ENCODE results near the gene PUM1.

PUM1 gene

DNA sequence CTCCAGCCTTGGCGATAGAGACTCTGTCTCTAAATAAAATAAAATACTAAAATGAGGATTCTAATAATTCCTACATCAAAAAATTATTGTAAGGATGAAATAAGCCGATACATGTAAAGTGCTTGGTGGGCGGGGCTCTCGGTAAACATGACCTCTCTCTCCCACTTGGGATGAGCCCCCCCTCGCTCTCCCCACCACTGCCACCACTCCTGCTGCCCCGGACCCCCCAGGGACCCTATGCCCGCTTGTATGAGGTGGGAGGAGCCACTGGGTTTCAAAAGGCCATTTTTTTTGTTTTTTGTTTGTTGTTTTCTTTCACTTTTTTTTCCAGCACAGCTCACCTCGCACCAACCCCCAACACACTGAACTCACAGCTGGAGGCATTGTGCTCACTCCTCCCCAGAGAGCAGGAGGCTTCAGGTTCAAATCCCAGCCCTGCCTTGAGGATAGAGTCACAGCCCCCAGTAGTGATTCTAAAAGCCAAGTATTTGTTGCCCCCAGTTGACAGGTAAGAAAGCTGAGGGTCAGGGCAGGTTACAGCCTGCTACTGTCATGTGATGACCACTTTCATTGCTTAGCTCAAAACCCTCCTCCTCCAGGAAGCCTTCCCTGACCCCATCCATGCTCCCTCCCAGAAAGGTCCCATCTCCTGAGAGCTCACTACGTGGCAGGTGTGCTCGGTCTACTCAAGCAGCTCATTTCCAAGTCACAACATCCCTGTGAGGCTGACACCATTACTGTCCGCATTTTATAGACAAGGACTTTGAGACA is 161.1 kb downstream of the PUM1 start:
- no peak for TF ChIP-seq CTCF (IDR thresholded peaks at IDR 0.05; ENCODE audit: insufficient read depth, missing control alignments)
- DNase-seq (ENCODE audit: insufficient read length, low spot score), result no peak
- no peak for FAIRE-seq

- DNase-seq (ENCODE audit: insufficient read length, low spot score) (no peak), FAIRE-seq (no peak)
- TF ChIP-seq CTCF (IDR thresholded peaks at IDR 0.05; ENCODE audit: insufficient read depth, missing control alignments), result no peak
Observed at GRCh38 chr1:30903343-30904034, 162.0 kb downstream of the PUM1 start.

DNA sequence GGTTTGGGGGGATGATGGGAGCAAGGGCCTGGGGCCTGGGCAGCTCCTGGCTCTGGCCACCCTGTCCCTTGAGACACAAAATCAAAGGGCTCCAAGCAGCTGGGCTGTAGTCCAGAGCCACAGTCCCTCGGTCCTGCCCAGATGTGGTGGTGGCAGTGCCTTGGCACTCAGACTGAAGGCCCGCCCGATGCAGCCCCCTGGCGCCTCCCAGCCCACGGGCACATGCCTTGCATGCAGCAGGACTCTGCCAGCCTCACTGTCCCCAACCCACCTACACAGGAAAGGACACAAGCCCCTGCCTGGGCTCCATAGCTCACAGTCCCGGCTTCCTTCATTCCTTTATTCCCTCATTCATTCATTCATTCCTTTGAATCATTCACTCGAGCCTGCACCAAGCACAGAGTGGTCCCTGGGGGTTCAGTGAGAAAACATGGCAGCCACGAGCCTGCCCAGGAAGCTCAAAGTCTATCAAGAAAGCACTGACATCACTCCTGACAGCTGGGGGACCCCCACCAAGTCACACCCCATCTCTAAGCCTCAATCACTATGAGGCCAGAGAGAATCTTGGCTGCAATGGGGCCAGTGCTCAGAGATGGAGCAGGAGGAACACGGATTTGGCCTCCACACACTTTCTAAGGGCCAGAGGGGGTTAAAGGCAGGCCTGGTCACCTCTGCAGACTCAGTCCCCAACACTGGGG is 162.8 kb downstream of the PUM1 start:
- no peak for TF ChIP-seq CTCF (IDR thresholded peaks at IDR 0.05; ENCODE audit: insufficient read depth, missing control alignments)
- no peak for FAIRE-seq
- DNase-seq (ENCODE audit: insufficient read length, low spot score), result no peak

- no peak for DNase-seq (ENCODE audit: insufficient read length, low spot score)
- TF ChIP-seq CTCF (IDR thresholded peaks at IDR 0.05; ENCODE audit: insufficient read depth, missing control alignments), result no peak
- FAIRE-seq, result no peak
Observed at GRCh38 chr1:30901798-30902581, 163.5 kb downstream of the PUM1 start.

GRCh38 chr1:30900931-30901560 is 164.5 kb downstream of the PUM1 start:
- TF ChIP-seq CTCF (IDR thresholded peaks at IDR 0.05; ENCODE audit: insufficient read depth, missing control alignments), result no peak
- DNase-seq (ENCODE audit: insufficient read length, low spot score) (no peak), FAIRE-seq (no peak)

DNA sequence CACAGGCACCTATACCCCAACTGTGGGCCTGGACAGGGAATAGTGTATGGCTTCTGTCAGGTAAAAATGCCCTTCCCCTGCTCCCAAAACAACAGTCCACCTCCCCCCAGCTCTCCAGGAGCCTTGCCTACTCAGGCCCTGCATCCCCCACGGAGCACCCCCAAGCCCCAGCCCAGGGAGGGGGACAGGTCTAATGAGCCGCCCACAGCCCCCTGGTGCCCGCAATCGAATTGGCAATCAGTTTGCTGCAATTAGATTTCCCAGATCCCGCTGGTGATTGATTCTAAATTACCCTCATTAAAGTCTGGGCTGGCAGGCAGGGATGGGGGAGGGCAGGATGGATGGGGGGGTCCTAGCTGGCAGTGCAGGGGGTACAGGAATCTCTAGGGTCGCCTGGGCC is 165.0 kb downstream of the PUM1 start:
- no peak for TF ChIP-seq CTCF (IDR thresholded peaks at IDR 0.05; ENCODE audit: insufficient read depth, missing control alignments)
- DNase-seq (ENCODE audit: insufficient read length, low spot score), result no peak
- no peak for FAIRE-seq

Measured in D721Med (cell line).